Amygdala (tissue), 56 donors: ENCODE measurements around the gene CDC42SE2.
A peak's percentile ranks its signal among the peaks of the same experiment; 100 is the strongest.
"Not testable (repeated sequence)": the region's sequence is repeated elsewhere in the genome, so short reads cannot be mapped to it uniquely, and the experiment has no call there.

Source experiments
- DNase-seq, 56 donors: peaks; one replicate each; lab custom pipeline; 2025; lab: John Stamatoyannopoulos, UW

Gene CDC42SE2

DNA sequence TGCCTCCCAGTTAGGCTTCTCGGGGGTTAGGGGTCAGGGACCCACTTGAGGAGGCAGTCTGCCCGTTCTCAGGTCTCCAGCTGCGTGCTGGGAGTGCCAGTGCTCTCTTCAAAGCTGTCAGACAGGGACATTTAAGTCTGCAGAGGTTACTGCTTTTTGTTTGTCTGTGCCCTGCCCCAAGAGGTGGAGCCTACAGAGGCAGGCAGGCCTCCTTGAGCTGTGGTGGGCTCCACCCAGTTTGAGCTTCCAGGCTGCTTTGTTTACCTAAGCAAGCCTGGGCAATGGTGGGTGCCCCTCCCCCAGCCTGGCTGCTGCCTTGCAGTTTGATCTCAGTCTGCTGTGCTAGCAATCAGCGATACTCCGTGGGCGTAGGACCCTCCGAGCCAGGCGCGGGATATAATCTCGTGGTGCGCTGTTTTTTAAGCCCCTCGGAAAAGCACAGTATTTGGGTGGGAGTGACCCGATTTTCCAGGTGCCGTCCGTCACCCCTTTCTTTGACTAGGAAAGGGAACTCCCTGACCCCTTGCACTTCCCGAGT, 48.5 kb downstream of the CDC42SE2 start:
- peak in 2 of 56 donors; percentile 12 to 13 for DNase-seq

DNA sequence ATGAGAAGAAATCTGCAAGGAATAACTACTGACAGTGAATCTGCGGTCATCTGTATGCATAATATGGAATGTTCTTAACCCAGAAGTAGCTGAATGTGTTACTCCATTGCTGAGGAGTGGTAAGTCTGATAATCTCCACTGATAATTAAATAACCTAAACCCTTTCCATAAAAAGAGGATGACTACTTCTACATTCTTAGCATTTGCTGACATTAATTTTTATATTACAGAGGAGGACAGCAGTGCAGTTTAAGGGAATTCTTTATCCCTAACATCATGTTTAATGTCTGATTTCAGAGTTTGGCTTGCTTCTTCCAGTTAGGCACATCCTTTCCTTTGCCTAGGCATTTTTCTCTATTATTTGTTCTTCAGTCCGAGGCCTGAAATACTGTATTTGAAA, 52.2 kb downstream of the CDC42SE2 start:
- DNase-seq: no peak

DNA sequence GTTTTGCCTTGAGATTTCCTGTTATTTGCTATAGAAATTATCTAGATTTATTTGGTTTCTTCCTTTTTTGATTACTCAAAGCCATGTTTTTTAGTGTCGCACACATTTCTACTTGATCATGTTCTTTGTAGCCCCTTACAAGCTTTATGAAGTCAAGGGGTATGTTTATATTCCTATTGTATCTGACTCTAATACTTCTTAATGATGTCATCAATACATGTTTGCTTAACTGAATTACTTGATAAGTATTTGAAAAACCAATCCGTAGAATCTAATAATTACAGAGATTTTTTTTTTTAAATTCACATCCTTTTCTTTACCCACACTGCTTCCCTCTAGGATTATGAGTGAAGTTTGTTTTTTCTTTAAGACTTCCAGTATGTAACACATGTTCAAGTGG, 53.0 kb downstream of the CDC42SE2 start:
- no peak for DNase-seq

DNA sequence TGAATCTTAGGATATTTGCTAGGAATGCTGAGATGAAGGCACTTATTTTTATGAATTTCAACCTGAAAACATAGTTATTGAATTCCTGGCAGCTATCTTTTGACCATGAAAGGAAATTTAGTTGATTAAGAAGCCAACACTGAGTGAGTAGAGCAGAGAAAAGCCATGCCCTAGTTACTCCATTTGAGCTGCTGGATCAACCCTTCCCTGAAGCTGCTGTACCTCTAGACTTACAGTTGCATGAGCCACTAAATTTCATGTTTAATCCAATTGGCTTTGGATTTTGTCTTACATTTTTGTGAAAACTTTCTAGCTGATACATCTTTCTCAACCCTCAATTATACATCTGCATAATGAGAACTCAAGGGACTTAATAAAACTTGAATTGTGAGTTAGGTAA, 54.6 kb downstream of the CDC42SE2 start:
- no peak for DNase-seq

DNA sequence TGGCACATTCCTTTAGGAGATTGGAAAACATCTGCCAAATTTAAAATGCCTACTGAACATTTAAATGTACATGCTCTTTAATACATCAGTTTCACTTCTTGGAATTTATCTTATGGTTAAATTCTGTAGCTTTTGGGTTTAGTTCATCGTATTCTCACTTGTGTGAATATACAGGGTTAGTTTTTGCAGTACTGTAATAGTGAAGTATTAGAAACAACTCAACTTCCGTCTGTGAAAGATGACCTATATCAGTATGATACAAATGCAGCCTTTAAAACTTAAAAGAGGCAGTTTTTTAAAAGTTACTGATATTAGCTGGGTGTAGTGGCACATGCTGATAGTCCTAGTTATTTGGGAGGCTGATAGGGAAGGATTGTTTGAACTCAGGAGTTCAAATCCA, 57.2 kb downstream of the CDC42SE2 start:
- DNase-seq: no peak

DNA sequence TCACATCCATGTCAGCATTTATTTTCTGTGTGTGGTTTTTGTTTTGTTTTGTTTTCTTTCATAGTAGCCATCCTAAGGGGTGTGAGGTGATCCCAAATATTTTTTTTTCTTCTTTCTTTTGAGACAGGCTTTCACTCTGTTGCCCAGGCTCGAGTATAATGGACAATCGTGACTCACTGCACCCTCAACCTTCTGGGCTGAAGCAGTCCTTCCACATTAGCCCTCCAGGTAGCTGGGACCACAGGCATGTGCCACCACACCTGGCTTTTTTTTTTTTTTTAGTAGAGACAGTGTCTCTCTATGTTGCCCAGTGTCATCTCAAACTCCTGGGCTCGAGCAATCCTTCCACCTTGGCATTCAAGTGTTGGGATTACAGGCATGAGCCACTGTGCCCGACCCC, 59.1 kb downstream of the CDC42SE2 start:
- DNase-seq: no peak

DNA sequence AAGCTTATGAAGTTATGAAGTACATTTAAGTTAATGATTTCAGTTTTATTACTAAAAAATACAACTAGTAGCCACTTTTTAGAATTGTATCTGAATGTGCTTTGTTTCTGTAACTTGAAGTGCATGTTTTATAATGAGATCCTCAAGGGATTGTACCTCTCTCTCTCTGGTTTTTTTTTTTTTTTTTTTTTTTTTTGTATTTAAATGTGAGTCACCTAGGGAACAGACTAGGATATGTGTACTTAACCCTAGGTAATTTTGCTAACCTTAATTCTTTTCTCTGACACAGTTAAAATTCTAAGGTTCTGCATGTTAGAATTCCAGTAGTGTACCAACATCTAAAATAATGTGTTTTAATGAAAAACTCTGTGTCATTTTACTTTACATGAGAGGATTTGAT, 59.5 kb downstream of the CDC42SE2 start:
- no peak for DNase-seq

DNA sequence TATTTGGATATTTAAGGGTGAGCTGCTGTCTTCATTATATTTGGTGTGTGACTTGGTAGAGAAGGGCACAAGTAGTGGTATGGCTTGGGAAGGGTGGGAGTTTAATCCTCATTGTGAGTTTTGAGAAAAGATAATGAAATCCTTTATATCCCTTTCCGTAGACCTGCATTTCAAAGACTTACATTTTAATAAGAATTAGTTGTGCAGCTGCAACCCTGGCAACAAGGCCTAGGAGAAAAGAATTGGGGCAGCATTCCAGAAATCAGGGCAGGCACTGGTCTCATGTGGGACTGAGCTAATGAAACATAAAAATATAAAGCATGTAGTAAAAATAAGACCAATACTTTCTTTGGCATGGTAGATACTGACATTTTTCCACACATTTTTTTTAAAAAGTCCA, 60.5 kb downstream of the CDC42SE2 start:
- peak in 41 of 56 donors; percentile 1 to 76 (median 19) for DNase-seq

DNA sequence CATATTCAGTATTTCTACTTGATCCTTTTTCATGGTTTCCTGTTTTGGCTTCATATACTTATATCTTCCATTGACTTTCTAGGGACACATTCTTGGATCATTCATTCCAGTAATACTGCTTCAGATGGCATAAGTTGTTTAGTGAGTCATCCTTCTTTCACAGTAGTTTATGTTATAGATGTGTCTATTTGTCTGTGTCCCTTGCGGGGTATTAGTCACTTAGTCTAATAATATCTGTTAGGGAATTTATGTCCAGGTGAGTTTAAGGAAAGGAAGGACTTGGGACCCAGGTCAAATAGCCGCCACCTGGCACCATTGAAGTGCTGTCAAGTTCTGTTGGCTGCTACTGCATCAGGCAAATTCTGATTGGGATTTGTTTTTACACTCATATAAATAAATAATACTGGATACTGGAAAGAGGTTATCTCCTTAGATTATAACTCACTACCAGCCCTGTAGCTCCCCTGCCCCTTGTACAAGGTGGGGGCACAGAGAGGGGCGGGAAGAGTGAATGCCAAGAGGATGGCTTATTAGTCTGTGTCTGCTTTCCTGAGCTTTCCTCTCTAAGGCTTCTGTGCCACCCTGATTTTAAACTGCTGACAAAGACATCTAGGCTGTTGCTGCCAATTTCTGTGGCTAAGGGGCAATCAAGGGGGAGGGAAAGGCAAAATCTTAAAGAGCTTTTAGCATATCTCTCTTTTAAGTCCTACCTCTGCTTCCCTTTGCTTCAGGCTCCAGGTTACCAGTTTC, 64.9 kb downstream of the CDC42SE2 start:
- peak in 1 of 56 donors; percentile 9 for DNase-seq

DNA sequence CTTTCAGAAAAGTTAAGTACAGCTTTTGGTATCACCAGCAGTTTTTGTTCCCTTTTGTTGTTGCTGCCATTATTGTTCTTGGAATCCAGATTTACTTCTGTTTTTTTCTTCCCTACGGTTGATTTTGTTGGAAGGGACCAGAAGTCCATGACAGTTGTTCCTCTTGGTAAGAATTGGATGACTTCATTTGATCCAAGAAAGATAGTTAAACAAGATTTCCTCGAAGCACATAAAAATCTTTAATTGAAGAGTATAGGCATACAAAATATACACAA, 65.4 kb downstream of the CDC42SE2 start:
- no peak for DNase-seq

DNA sequence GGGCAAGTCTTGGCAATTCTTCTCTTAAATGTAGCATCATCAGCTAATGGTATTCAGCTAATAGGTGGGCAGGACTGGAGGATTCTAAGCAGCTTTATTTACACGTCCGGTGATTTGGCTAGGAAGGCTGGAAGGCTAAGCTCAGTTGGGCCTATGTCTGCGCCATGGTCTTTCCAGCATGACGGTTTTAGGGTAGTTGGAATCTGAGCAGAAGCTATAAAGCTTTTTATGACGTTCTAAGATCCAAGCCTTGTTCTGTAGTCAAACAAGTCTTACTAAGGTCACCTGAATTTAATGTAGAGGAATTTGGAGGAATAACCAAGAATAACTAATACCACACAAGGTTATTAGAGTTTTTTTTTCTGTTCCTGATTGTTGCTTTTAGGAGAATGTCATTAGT, 66.2 kb downstream of the CDC42SE2 start:
- no peak for DNase-seq

DNA sequence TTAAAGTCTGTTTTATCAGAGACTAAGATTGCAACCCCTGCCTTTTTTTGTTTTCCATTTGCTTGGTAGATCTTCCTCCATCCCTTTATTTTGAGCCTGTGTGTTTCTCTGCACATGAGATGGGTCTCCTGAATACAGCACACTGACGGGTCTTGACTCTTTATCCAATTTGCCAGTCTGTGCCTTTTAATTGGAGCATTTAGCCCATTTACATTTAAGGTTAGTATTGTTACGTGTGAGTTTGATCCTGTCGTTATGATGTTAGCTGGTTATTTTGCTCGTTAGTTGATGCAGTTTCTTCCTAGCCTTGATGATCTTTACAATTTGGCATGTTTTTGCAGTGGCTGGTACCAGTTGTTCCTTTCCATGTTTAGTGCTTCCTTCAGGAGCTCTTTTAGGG, 71.9 kb downstream of the CDC42SE2 start:
- DNase-seq: not testable (repeated sequence)

DNA sequence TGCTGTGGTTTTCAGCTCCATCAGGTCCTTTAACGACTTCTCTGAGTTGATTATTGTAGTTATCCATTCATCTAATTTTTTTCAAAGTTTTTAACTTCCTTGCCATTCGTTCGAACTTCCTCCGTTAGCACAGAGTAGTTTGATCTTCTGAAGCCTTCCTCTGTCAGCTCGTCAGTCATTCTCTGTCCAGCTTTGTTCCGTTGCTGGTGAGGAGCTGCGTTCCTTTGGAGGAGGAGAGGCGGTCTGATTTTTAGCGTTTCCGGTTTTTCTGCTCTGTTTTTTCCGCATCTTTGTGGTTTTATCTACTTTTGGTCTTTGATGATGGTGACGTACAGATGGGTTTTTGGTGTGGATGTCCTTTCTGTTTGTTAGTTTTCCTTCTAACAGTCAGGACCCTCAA, 72.9 kb downstream of the CDC42SE2 start:
- DNase-seq: not testable (repeated sequence)

DNA sequence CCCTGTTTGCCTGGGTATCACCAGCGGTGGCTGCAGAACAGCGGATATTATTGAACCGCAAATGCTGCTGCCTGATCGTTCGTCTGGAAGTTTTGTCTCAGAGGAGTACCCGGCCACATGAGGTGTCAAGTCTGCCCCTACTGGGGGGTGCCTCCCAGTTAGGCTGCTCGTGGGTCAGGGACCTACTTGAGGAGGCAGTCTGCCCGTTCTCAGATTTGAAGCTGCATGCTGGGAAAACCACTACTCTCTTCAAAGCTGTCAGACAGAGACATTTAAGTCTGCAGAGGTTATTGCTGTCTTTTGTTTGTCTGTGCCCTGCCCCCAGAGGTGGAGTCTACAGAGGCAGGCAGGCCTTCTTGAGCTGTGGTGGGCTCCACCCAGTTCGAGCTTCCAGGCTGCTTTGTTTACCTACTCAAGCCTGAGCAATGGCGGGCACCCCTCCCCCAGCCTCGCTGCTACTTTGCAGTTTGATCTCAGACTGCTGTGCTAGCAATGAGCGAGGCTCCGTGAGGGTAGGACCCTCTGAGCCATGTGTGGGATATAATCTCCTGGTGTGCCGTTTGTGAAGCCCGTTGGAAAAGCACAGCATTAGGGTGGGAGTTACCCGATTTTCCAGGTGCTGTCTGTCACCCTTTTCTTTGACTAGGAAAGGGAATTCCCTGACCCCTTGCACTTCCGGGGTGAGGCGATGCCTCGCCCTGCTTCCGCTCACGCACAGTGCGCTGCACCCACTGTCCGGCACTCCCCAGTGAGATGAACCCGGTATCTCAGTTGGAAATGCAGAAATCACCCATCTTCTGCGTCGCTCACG, 73.6 kb downstream of the CDC42SE2 start:
- DNase-seq: not testable (repeated sequence)

DNA sequence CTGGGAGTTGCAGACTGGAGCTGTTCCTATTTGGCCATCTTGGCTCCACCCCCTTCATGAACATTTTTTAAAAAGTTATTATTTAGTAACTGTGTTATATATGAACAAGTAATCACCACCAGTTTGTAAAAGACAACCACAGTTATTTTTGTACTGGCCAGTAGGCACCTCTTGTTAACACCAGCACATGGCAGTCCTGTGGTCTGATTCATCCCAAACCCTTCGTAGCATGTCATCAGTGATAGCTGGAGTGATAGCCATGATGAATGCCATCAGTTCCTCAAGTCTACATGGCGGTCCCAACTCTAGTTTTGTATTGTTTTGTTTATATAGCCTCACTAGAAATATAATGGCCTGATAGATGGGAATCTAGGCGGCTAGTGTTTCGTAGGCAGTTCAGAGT, 74.2 kb downstream of the CDC42SE2 start:
- no peak for DNase-seq

DNA sequence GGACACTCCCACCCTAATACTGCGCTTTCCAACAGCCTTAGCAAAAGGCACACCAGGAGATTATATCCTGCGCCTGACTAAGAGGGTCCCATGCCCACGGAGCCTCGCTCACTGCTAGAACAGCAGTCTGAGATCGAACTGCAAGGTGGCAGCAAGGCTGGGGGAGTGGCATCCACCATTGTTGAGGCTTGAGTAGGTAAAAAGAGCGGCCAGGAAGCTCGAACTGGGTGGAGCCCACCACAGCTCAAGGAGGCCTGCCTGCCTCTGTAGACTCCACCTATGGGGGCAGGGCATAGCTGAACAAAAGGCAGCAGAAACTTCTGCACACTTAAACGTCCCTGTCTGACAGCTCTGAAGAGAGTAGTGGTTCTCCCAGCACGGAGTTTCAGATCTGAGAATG, 80.4 kb downstream of the CDC42SE2 start:
- DNase-seq: not testable (repeated sequence)

DNA sequence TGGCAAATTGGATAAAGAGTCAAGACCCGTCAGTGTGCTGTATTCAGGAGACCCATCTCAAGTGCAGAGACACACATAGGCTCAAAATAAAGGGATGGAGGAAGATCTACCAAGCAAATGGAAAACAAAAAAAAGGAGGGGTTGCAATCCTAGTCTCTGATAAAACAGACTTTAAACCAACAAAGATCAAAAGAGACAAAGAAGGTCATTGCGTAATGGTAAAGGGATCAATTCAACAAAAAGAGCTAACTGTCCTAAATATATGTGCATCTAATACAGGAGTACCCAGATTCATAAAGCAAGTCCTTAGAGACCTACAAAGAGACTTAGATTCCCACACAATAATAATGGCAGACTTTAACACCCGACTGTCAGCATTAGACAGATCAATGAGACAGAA, 82.4 kb downstream of the CDC42SE2 start:
- DNase-seq: not testable (repeated sequence)

DNA sequence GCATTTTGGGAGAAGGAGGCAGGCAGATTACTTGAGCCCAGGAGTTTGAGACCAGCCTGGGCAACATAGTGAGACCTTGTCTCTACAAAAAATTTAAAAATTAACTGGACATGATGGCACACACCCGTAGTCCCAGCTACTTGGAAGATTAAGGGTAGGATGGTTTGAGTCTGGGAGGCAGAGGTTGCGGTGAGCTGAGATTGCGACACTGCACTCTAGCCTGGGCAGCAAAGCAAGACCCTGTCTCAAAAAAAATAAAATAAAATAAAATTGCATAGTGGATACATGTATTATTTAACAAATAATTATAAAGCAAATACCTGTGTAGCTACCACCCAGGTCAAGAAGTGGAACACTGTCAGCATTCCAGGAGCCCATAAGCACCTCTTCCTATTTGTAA, 90.1 kb downstream of the CDC42SE2 start:
- DNase-seq: no peak

DNA sequence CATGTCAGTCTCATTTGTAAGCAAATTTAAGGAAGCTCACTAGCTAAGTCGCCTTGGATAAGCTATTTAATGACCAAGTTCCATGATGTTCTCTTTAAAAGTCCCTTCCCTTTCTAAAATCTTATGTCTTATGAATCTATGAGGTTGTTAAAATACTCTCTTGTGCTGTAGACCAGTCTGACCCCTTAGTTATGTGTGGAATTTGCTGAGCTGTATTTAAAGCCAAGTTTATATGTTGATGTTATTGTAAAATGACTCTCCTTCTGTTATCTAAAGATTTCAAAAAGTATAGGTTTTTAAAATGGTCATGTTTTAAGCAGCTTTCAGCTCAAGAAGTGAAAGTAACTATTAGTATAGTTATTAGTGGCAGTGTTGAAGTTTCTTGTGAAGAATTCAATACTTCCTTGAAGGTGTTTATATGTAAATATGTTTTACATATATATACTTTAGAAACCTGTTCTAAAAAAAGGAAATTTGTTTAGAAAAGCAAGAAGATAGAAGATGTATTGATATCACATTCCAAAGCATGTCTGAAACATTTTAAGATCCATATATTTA, 92.2 kb downstream of the CDC42SE2 start:
- DNase-seq: no peak

DNA sequence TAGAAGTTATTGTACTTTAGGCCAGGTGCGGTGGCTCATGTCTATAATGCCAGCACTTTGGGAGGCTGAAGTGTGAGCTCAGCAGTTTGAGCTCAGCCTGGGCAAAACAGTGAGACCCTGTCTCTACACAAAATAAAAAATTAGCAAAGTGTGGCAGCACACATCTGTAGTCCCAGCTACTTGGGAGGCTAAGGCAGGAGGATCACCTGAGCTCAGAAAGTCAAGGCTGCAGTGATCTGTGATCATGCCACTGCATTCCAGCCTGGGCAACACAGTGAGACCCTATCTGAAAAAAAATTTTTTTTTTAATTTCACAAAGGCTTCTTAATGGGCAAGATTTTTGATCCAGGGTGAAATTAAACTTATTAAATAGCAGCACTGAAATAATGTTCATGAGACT, 92.8 kb downstream of the CDC42SE2 start:
- DNase-seq: no peak

DNA sequence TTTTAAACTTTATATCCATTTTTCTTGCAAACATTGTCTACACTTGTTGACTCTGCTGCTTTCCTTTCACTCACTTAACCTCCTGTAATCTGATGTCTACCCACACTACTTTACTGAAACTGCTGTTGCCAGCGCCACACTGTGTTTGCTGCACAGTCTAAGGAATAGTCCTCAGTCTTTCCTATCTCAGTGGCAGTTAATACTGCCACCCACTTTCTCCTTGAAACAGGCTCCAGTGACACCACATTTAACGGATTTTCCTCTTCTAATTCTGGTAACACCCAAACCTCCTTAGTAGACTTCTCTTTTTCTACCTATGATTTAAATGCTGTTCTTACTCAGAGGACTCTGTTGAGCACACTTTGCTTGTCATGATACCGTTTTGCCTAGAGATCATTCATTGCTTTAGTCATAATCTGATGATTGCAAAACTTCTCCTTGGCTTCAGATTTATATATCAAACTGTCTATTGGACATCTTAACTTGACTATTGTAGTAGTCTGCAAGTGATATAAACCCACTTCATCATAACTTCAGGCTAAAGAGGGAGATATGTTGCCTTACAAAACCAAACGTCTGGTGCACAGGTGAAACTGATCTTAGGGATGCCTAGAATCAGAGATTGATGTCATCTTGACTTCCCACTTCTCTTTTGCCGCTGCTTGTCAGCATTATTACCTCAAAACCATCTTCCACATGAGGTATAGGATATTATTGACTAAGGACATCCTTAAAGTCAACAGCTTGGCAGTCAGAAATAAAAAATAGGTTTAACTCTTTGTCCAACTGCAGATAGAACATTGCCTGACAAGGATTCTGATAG, 94.1 kb downstream of the CDC42SE2 start:
- peak in 2 of 56 donors; percentile 12 to 18 for DNase-seq
